Activated CD4-positive, alpha-beta T cell treated with anti-CD3 and anti-CD28 coated beads for 4 hours (primary cell): ENCODE data around the gene PLSCR2.
"Not testable (repeated sequence)": the region's sequence is repeated elsewhere in the genome, so short reads cannot be mapped to it uniquely, and the experiment has no call there.

Experiments used
- DNase-seq, 2 donors: peaks; one replicate each; pipeline ENCODE4 v3.0.0-alpha.2; 2020

The PLSCR2 gene

DNA sequence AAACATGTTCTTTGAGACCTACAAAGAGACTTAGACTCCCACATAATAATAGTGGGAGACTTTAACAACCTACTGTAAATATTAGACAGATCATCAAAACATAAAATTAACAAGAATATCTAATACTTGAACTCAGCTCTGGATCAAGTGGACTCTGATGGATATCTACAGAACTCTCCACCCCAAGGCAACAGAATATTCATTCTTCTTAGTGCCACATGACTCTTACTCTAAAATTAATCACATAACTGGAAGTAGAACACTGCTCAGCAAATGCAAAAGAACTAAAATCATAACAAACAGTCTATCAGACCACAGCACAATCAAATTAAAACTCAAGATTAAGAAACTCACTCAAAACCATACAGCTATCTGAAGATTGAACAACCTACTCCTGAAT lies 15.9 kb upstream of the PLSCR2 start:
- no peak for DNase-seq

DNA sequence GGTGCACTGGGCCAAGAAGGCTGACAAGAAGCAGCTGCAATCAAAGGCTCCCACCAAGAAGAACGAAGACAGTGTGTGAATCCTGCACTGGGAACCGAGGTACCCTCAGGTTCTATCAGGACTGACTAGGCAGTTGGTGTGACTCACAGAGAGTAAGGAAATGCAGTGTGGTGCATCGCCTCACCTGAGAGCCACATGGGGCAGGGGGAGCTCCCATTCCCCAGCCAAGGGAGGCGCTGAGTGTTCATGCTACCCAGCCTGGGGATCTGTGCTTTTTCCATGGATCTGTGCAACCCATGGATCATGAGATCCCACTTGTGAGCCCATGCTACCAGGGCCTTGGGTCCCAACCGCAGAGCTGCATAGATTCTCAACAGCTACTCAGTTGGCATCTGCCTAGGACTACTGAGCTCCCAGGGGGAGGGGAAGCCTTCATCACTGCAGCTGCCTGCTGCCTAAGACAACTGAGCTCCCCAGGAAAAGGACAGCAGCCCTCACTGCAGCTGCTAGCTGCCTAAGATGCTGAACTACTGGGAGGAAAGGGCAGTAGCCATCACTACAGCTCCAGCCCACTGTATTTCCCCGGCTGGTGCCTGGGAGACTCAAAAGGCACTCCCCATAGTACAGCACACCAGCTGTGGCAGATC lies 6.9 kb upstream of the PLSCR2 start:
- DNase-seq: no peak

DNA sequence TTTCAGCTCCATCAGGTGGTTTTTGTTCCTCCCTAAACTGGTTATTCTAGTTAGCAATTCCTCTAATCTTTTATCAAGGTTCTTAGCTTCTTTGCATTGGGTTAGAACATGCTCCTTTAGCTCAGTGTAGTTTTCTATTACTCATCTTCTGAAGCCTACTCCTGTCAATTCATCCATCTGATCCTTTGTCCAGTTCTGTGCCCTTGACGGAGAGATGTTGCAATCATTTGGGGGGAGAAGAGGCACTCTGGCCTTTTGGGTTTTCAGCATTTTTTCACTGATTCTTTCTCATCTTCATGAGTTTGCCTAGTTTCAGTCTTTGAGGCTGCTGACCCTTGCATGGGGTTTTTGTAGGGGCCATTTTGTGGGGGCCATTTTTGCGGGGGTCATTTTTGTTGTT lies 5.6 kb upstream of the PLSCR2 start:
- not testable (repeated sequence) for DNase-seq

DNA sequence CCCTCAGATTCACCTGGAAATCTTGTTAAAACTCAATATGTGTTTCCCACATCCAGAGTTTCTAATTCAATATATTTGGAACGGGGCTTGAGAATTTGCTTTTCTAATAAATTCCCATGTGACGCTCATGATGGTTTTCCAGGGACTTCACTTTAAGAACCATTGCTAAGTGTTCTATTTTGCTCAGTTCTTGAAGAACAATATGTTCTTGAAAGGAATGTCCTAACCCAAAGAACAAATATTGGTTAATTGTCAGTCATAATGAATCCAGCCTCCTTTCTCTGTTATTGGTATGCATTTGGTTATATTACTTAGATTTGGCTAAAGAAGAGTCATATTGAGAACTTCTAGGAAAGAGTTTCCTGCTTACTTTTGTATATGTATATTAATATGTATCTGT lies 4.4 kb upstream of the PLSCR2 start:
- no peak for DNase-seq

DNA sequence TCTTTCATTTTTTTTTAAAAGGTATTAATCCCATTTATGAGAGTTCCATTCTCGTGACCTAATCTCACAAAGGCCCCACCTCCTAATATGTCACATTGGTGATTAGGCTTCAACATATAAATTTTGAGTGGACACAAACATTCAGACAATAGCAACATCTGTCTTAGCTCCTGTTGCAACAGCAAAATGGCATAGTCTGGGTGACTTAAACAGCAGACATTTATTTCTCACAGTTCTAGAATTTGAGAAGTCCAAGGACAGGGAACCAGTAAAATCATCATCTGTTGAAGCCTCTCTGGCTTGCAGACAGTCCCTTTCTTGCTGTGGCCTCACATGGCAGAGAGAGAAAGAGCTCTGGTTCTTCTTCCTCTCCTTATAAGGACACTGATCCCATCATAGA lies 3.2 kb upstream of the PLSCR2 start:
- DNase-seq: no peak

DNA sequence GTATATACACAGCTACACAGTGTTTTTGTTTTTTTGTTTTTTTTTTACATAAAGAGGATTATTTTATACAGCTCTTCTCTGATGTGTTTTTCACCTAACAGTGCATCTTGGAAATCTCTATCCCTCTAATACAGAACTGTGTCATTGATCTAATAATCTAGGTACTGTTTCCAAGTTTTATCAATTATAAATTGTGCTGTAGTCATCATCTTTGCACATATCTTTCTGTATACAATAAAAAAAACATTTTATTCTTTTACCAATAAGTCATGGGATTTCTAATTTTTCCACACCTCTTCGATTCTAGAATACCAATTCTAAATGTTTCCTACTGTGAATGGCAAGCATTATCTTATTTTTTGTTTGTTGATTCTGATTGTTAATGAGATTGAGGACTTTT lies 1.7 kb upstream of the PLSCR2 start:
- DNase-seq: no peak

DNA sequence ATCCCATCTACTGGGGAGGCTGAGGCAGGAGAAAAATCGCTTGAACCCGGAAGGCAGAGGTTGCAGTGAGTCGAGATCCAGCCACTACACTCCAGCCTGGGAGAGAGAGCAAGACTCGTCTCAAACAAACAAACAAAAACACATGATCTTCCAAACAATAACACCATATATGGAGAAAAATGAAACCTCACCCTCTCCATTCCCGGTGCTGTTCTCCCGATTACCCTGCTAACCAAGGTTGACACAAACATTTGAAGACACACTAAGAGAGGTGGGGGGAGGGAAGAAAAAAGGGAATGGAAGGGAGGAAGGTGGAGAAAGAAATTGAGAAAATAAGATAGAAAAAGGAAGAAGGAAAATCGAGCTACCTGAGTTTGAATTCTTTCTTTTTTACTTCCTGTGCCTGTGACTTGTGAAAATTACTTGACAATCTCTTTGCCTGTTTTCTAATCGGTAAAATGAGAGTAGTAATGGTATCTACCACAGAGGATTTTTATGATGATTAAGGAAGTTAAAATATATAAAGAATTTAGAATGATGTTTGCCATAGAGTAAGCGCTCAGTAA lies 1.1 kb upstream of the PLSCR2 start:
- DNase-seq: no peak

DNA sequence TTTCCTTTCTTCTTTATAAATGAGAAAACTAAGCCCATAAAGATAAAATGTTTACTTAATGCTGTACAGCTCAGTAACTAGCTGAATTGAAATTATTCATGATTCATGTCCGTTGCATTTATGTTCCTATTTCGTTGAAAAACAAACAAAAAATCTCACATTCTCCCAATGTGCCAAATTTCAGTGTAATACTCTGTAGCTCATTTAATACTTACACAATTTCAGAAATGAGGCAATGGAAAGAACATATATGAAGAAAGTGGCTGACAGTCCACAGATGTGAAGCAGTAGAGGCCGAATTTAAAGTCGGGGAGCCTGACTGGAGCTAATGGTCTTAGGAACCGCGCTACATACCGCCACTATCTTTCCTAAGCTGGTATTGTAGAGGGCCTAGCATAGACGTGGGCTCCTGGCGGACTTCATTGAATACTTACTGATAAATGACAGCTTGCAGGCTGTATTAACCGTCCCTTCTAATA lies 651 bp downstream of the PLSCR2 start:
- DNase-seq: no peak

DNA sequence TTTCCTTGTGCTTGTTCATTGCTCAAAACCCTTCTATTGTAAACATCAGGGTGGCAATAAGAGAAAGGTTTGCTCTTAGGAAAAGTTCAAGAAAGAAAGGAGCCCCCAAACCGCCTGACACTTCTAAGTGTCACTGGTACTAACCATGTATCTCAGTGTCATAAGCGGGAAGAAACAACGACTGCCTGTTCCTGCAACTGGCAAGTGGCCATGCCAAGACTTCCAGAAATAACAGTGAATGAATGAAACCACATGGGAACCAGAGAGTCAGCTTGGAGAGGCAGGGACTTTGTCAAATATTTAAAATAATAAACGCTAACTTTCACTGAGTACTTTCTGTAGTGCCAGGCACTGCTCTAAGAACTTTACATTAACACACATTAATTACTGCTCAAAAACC lies 1.1 kb downstream of the PLSCR2 start:
- no peak for DNase-seq

DNA sequence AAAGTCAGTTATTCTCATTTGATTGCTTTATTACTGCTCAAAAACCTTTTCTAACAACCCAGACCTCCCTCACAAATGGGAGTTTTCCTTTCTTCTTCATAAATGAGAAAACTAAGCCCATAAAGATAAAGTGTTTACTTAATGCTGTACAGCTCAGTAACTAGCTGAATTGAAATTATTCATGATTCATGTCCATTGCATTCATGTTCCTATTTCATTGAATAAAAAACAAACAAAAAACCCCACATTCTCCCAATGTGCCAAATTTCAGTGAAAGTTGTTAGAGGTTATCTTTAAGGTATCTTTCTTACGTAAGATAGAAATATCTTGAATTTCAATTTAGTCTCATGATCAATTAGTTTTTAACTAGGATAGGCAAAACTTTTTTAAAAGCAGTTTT lies 2.8 kb downstream of the PLSCR2 start:
- DNase-seq: no peak

DNA sequence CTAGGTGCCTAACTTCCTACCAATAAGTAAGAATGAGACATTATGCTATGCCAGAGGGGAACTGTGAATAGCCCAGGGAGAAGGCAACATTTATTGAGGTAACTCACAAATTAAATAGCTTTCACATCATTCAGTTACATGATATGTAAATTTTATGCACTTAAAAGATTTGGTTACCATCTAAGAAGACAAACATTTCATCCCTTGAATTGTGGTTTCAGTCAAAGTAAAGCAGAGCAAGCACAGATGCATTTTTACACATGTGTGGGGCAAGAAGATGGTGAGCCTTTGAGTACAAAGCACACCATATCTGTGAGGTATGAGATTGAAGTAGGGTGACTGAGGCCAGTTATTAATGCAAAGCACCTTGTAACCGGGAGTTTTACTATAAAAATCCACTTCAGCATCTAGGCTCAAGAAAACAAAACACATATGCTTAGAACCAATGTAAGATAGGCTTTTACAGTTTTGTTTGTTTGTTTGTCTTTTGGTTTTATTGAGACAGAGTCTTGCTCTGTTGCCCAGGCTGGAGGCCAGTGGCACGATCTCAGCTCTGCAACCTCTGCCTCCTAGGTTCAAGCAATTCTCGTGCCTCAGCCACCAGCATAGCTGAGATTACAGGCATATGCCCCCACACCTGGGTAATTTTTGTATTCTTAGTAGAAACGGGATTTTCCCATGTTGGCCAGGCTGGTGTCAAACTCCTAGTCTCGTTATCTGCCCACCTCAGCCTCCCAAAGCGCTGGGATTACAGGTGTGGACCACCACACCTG lies 3.5 kb downstream of the PLSCR2 start:
- DNase-seq: no peak

DNA sequence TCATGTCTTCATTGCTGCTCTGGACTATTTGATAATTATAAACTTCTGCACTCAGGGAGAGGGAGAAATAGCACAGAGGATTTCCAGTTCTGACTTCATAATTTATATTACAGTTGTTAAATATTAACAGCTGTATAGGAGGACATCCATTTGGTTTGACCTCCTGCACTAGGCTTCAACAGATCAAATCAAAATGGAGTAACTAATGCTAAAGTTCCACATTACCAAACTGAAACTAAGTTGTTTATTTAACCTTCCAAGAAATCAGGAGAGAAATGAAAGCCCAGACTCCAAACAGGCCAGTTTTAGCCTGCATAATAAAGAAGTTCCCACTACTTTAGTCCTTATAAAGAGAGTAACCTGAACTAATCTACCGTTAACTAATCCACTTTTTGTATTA lies 4.6 kb downstream of the PLSCR2 start:
- DNase-seq: no peak

DNA sequence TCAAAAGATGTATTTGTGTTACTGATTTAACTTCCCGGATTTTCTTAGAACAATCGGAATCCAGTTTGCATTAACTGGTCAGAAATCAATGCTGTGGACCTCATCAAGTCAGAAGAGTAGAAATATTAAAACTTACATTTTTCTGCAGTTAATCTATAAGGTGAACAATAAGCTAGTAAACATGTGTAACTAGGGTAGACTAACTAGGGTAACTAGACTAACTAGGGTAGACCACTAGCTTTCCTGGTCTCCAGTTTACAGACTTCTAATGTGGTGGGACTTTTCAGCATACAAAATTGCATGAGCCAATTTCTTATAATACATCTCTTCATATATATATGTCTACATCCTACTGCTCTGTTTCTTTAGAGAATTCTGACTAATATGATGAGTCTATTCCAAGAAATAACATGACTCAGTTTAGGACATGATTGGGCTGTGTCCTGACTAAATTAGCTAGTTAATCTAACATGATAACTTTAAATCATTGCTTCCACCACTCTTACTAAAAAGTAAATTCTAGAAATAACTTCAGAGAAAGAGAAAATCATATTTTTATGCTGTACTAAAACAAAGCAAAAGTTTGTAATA lies 5.3 kb downstream of the PLSCR2 start:
- DNase-seq: no peak

DNA sequence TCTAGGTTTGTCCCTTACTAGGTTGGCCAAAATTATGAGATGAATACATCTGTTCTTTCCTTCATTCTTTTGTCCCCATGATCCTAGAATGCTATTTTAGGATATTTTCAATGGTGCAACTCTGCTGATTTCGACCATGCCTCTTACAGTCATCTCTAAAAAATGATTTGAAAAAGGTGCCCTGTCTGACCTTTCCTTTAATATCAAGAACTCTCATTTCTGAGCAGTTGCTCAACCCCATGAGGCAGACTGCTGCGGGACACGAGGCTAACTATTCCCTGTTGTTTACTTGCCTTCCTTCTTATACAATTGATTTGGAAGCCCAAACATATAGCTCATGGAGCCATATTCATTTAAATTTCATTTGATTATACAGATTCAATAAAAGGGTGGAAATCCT lies 14.6 kb downstream of the PLSCR2 start:
- DNase-seq: no peak

DNA sequence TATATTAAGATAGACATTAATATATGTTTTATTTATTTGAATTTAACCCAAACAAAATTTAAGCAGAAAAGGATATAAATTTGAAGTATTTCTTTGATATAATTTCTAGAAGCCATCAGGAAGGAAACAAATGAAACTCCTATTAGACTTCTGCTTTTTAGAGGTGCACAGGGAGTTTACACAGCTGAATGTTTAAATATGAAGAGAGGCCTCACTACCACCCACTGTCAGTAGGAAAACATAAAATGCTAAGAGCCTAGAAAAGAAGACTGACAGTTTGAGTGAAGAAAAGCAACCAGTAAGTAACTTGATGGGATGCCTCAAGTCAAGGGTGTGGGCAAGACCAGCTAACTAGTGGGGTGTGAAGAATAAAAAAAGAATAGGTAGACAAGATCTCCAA lies 19.7 kb downstream of the PLSCR2 start:
- no peak for DNase-seq

DNA sequence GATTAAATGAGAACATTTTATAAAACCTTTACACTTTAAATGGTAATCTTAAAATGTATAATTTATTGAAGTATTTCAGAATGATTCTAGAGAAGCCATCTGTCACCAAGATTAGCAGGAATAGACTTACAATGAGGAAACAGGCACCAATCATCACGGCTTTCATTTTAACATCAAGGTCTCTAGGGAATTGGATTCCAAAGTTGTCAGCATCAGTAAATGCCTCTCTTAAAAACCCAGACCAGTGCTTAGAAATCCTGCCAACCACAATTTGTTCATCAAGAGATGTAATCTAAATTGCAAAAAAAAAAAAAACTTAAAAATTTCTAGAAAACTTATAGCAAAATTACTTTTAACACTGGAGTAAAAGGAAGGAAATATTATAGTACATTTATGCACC lies 20.3 kb downstream of the PLSCR2 start:
- DNase-seq: no peak

DNA sequence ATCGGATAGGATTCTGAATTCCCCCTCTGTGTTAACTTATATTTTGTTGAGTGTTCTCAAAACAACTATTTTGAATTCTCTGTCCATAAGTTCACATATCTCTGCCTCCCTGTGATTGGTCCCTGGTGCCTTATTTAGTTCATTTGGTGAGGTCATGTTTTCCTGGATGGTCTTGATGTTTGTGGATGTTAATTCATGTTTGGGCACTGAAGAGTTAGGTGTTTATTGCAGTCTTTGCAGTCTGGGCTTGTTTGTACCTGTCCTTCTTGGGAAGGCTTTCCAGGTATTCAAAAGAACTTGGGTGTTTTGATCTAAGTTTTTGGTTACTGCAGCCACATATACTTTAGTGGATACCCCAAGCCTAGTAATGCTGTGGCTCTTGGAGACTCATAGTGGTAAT lies 23.3 kb downstream of the PLSCR2 start:
- no peak for DNase-seq

DNA sequence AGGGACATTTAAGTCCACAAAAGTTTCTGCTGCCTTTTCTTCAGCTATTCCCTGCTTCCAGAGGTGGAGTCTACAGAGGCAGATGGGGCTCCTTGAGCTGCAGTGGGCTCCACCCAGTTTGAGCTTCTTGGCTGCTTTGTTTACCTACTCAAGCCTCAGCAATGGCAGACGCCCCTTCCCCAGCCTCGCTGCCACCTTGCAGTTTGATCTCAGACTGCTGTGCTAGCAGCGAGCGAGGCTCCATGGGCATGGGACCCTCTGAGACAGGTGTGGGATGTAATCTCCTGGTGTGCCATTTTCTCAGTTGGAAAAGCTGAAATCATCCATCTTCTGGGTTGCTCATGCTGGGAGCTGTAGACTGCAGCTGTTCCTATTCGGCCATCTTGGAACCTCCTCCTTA lies 29.1 kb downstream of the PLSCR2 start:
- not testable (repeated sequence) for DNase-seq

DNA sequence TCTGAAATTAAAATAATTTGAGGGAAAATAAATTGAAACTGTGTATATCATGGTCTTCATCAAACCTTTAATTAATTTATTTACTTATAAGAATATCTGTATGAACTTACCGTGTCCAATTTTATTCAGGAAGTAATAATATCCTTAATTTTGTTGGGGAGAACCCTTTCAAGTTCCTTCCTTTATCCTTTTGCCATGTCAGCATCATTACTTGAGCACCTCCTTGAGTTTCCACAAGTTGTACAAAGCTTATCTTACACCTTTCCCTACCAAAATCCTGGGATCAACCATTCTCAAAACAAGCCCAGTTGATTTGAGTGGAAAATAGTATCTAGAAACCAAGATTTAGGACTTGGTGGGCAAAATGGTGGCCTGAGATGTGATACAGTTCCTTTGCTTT lies 37.3 kb downstream of the PLSCR2 start:
- no peak for DNase-seq

DNA sequence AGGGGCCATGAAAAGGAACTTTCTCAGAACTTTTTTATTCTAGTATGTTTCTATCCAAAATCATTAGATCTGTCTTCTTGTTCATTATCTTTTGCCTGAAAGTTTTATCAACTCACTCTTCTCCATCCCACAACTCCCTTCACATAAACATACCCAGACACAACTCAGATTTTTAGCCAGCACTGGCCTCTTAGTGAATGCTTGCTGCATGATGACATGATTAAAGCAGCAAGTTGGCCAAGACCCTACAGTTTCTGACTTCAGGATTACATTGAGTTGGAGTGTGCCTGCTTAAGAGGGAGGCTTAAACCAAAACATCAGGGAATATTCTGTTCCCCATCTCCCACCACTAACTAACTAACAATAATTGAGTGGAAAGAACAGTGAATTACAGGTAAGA lies 38.1 kb downstream of the PLSCR2 start:
- no peak for DNase-seq

DNA sequence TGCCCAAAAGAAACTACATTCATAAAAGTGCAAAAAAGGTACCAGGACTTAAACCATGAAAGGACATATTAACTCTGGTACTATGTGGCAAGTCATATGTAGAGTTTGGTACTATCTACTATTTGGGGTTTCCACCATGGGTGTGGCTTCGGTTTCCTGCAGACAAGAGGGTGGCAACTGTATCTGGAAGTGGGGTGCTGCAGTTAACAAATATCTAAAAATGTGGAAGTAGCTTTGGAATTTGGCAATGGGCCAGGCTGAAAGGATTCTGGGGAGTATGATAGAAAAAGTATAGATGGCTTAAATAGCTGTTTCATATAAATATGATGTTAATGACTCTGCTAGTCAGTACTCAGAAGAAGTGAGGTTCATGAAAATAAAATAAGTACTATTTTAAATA lies 44.0 kb downstream of the PLSCR2 start:
- DNase-seq: no peak

DNA sequence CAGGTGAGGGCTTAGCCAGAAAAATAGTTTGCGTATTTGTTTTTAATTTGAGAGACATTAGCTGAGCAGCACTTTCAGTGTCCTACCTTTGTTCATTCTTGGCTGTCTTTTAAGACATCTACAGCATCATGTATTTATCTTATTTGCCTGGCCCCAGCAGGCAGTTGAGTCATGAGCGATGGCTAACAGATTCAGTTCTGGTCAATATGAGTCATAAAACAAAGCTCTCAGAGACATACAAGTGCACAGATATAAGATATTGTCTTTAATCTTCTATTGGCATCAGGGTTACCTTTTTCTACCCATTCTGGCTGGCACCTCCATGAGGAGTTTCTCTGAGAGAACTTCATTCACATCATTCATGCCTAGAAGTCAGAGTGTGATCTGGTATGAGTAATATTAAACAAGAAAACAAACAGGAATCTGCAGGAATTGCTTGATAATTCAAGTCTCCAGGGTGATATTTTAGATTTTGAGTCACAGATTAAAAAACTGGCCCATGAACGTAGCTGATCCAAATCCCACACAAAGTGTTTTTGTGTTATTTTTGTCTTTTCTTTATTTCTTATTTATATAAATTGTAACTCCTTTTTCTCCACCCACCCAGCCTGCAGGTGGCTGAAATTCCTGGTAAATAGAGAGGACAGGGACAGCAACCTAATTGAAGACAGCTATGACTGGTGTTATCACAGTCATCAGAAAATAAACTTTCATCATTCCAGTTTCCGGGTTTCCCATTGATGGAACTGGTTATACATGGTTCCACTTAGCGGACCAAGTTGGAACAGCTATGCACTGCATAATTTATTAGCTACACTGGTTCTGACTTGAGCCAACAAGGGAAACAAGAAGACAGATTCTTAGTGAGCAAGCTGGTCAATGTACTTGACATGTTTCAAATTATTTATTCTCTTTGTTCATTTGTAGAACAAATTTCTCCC lies 47.3 kb downstream of the PLSCR2 start:
- no peak for DNase-seq

DNA sequence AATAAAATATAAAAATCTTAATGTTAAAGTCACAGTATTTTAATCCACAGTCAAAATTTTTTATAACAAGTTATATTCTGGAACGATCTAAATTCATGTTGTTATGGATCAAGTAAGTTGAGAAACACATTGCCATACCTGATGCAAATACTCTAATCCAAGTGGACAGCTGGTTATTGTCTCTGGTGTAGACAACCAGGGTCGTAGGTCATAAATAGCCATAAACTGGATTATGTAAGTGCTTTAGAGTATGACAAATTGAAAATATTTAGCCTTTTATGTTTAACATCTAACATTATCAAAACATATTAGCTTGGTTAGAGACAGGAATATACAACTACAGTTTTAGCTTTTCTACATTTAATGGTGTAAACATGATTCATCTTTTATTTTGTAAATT lies 53.0 kb downstream of the PLSCR2 start:
- DNase-seq: no peak
